PFSK-1 (cell line): ENCODE results near the gene HYCC2. TPM values are rescaled to one million over a fixed set of nuclear protein-coding genes. Genes with fewer than 3 reads are reported as not detected.

ENCODE experiments used
- FOXP2 ChIP-seq: optimal IDR thresholded peaks from 2 replicates; pipeline ENCODE3; 2011; ENCODE audit warnings: borderline replicate concordance, control low read depth, inconsistent platforms; ENCODE audit not compliant: insufficient read depth; ENCODE audit errors: extremely low read length, extremely low read depth
- POLR2AphosphoS5 ChIP-seq: IDR thresholded peaks from 2 replicates; pipeline ENCODE4 v1.6.1; 2012; ENCODE audit warnings: low read depth, mild to moderate bottlenecking, control low read depth, low read length, moderate library complexity
- REST ChIP-seq, 2 experiments: IDR thresholded peaks; 2 replicates each; pipeline versions ENCODE4 v1.6.1 to v1.8.0; 2011 to 2012; ENCODE audit warnings: low read depth in 2 of 2, low read length in 2 of 2, control low read depth in 1 of 2, inconsistent platforms in 1 of 2, mild to moderate bottlenecking in 1 of 2, moderate library complexity in 1 of 2; ENCODE audit not compliant: insufficient read depth in 1 of 2
- SIN3A ChIP-seq: IDR thresholded peaks from 2 replicates; pipeline ENCODE4 v1.6.1; 2012; ENCODE audit warnings: mild to moderate bottlenecking, low read length, moderate library complexity, borderline replicate concordance; ENCODE audit not compliant: insufficient read depth
- TAF1 ChIP-seq: IDR thresholded peaks from 2 replicates; pipeline ENCODE4 v1.6.1; 2012; ENCODE audit warnings: low read length, control low read depth, borderline replicate concordance; ENCODE audit not compliant: insufficient read depth
- polyA plus RNA-seq: library from polyadenylated mRNA; unstranded; fragments of >200 nt; gene quantifications from one replicate; pipeline ENCODE4 v1.2.1, GENCODE V29; 2012; ENCODE audit warnings: low read depth, missing spikeins; ENCODE audit not compliant: insufficient read length

Gene HYCC2
- polyA plus RNA-seq: 0.58 TPM

- peak; percentile 83; the same call in 1 of the 2 replicates for TF ChIP-seq POLR2AphosphoS5
- peak in 1 of 2 experiments; percentile 60; a peak in 1 of 4 replicates for TF ChIP-seq REST (IDR thresholded peaks at IDR 0.05; ENCODE audit: insufficient read depth in 1 of 2, low read depth in 2 of 2, low read length in 2 of 2)
- peak; percentile 94; the same call in 1 of the 2 replicates for TF ChIP-seq TAF1
- 0 out of 2 replicates have a peak, but pooled peaks have one; percentile 66 for TF ChIP-seq SIN3A
- TF ChIP-seq FOXP2: peak; percentile 29
Measured at GRCh38 chr2:201071479-201072200, at the start of gene HYCC2, which contains the start of gene NDUFB3. Gene HYCC2, minus strand, starts transcription at chr2:201071671. Its CDS starts 47,662 bp downstream, at chr2:201024009. Gene NDUFB3, plus strand, starts transcription at chr2:201072001. Its CDS starts 6,882 bp downstream, at chr2:201078883.

GRCh38 chr2:201118961-201119854 is 47.7 kb upstream of the HYCC2 start:
- TF ChIP-seq FOXP2 (no peak), POLR2AphosphoS5 (no peak), TAF1 (no peak), REST (IDR thresholded peaks at IDR 0.05; ENCODE audit: insufficient read depth in 1 of 2, low read depth in 2 of 2, low read length in 2 of 2) (no peak), SIN3A (no peak)

- TF ChIP-seq SIN3A (no peak), POLR2AphosphoS5 (no peak), REST (IDR thresholded peaks at IDR 0.05; ENCODE audit: insufficient read depth in 1 of 2, low read depth in 2 of 2, low read length in 2 of 2) (no peak), FOXP2 (no peak), TAF1 (no peak)
Measured at GRCh38 chr2:201118121-201118960, 46.9 kb upstream of the HYCC2 start.

GRCh38 chr2:201116959-201117734 is 45.7 kb upstream of the HYCC2 start:
- no peak for TF ChIP-seq FOXP2
- peak; percentile 16; the same call in 1 of the 2 replicates for TF ChIP-seq TAF1
- TF ChIP-seq POLR2AphosphoS5: peak; percentile 66; the same call in 1 of the 2 replicates
